Measurements from ENCODE around the gene NOL7. TPM values are rescaled to one million over a fixed set of nuclear protein-coding genes. Genes with fewer than 3 reads are reported as not detected.

Gene NOL7
- total RNA-seq, 1 experiment from 2014 or later: 75.9 TPM

DNA sequence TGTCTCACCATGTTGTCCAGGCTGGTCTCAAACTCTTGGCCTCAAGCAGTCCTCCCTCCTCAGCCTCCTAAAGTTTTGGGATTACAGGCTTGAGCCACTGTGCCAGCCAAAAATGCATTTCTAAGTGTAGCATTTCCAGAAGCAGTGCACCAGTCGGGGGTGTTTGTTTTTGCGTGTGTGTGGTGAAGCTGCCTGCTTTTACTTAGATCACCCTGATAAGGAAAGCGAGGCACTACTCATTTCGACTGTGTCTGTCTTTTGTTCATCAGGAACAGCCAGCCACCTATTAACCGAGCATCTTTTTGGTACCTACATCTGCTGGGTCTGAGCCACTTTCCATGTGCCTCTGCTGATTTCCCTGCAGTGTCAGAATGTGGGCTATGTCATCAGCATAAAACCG, 22.0 kb upstream of the NOL7 start:
- DNase-seq: no peak
- H3K27ac ChIP-seq: no peak overlapping the region
- no peak overlapping the region for H3K4me3 ChIP-seq
- H3K79me2 ChIP-seq (ENCODE audit: low read depth): no peaks in the 10 kb centered on the region
- H3K4me2 ChIP-seq: no peak overlapping the region
- no peaks in the 10 kb centered on the region for H3K9me3 ChIP-seq (ENCODE audit: insufficient read depth, low read depth)
- intact Hi-C loops (cut with micrococcal nuclease; ENCODE audit: unreplicated experiment): no loop called here
- H3K27me3 ChIP-seq (ENCODE audit: insufficient read depth, low read depth): no peaks in the 10 kb centered on the region
- TF ChIP-seq, protein P1, sequence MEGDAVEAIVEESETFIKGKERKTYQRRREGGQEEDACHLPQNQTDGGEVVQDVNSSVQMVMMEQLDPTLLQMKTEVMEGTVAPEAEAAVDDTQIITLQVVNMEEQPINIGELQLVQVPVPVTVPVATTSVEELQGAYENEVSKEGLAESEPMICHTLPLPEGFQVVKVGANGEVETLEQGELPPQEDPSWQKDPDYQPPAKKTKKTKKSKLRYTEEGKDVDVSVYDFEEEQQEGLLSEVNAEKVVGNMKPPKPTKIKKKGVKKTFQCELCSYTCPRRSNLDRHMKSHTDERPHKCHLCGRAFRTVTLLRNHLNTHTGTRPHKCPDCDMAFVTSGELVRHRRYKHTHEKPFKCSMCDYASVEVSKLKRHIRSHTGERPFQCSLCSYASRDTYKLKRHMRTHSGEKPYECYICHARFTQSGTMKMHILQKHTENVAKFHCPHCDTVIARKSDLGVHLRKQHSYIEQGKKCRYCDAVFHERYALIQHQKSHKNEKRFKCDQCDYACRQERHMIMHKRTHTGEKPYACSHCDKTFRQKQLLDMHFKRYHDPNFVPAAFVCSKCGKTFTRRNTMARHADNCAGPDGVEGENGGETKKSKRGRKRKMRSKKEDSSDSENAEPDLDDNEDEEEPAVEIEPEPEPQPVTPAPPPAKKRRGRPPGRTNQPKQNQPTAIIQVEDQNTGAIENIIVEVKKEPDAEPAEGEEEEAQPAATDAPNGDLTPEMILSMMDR (conservative IDR thresholded peaks at IDR 0.05): no peak
- TF ChIP-seq EZH2 (IDR thresholded peaks at IDR 0.05; ENCODE audit: low read depth): no peak
- no peaks in the 10 kb centered on the region for H3F3A ChIP-seq (ENCODE audit: insufficient read depth, low read depth)
- POLR2A ChIA-PET (ENCODE audit: unreplicated experiment): no interaction called here
- no TSS peak for BruUV-seq (replicated peaks)
- H4K20me1 ChIP-seq (ENCODE audit: insufficient read depth): no peaks in the 10 kb centered on the region
- H3K9me2 ChIP-seq (ENCODE audit: insufficient read depth): no peaks in the 10 kb centered on the region
- CTCF ChIA-PET: interaction anchor here (0.9 kb wide), 1 partner anchor 260 kb away, joined by 3 read pairs; no protein-coding TSS in a partner anchor
- H2AFZ ChIP-seq: no peak overlapping the region
- peaks cover 5% of the 10 kb centered on the region; the same call in 1 of the 2 replicates for H3K36me3 ChIP-seq (ENCODE audit: low read depth)
- H3K4me1 ChIP-seq (replicated peaks; ENCODE audit: insufficient read depth): no peaks in the 10 kb centered on the region

DNA sequence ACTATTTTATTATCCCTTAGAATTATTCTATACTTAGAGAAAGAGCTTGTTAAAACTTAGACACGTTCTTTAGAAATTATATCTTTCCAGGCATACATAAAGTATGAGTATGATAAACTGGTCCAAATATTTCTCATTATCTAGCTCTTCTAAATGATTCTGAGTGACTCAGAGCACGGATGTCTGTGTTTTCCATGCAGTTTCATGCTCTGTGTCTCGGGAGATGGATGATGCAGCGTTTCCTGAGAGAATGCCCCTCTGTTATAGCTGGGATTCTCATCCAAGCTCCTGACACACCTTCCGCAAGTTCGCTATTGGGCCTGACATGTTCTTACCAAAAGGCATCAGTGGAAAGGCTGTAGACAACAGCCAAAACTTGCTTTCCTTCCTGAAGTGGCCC, 21.4 kb upstream of the NOL7 start:
- ChIA-PET POLR2A (ENCODE audit: unreplicated experiment) (no interaction called here), CTCF (interaction anchor here (0.6 to 0.9 kb wide), 2 partner anchors 261 to 482 kb away, joined by 3 to 4 read pairs; no protein-coding TSS in a partner anchor)
- H3K36me3 ChIP-seq (ENCODE audit: low read depth): peaks cover 4% of the 10 kb centered on the region; the same call in 1 of the 2 replicates
- no peak for DNase-seq
- no peak for TF ChIP-seq EZH2 (IDR thresholded peaks at IDR 0.05; ENCODE audit: low read depth)
- TF ChIP-seq, protein P1 (conservative IDR thresholded peaks at IDR 0.05): no peak
- H3K9me3 ChIP-seq (ENCODE audit: insufficient read depth, low read depth): no peaks in the 10 kb centered on the region
- H3K27me3 ChIP-seq (ENCODE audit: insufficient read depth, low read depth): no peaks in the 10 kb centered on the region
- H3K4me2 ChIP-seq: no peak overlapping the region
- no peak overlapping the region for H3K4me3 ChIP-seq
- H3F3A ChIP-seq (ENCODE audit: insufficient read depth, low read depth): no peaks in the 10 kb centered on the region
- no peak overlapping the region for H3K27ac ChIP-seq
- intact Hi-C loops (cut with micrococcal nuclease; ENCODE audit: unreplicated experiment): no loop called here
- no peaks in the 10 kb centered on the region for H4K20me1 ChIP-seq (ENCODE audit: insufficient read depth)
- H3K79me2 ChIP-seq (ENCODE audit: low read depth): no peaks in the 10 kb centered on the region
- H3K4me1 ChIP-seq (replicated peaks; ENCODE audit: insufficient read depth): no peaks in the 10 kb centered on the region
- H3K9me2 ChIP-seq (ENCODE audit: insufficient read depth): no peaks in the 10 kb centered on the region
- BruUV-seq (replicated peaks): no TSS peak
- H2AFZ ChIP-seq: no peak overlapping the region

DNA sequence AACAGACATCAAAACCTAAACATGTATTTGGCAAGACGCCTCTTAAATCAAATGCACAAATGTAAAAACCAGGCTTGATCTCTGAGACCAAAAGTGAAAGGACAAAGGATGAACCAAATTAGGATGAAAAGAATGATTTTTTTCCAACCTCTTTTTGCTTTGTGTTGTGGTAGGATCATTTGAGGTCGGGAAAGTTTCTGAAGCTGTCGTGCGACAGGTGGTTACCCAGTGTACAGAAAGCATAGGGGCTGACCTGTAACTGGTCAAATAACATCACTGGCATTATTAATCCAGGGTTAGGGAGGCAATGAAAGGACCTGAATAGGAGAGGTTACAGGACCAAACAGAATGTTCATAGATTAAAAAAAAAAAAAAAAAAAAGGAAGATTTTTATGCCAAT, 18.1 kb upstream of the NOL7 start:
- ChIA-PET POLR2A (ENCODE audit: unreplicated experiment) (no interaction called here), CTCF (no interaction called here)
- Histone ChIP-seq H3K4me3 (no peak overlapping the region), H3K4me1 (replicated peaks; ENCODE audit: insufficient read depth) (no peaks in the 10 kb centered on the region), H3K9me2 (ENCODE audit: insufficient read depth) (no peaks in the 10 kb centered on the region), H3K27me3 (ENCODE audit: insufficient read depth, low read depth) (no peaks in the 10 kb centered on the region), H3F3A (ENCODE audit: insufficient read depth, low read depth) (no peaks in the 10 kb centered on the region), H2AFZ (no peak overlapping the region), H3K79me2 (ENCODE audit: low read depth) (no peaks in the 10 kb centered on the region), H4K20me1 (ENCODE audit: insufficient read depth) (no peaks in the 10 kb centered on the region), H3K27ac (no peak overlapping the region), H3K9me3 (ENCODE audit: insufficient read depth, low read depth) (no peaks in the 10 kb centered on the region), H3K36me3 (ENCODE audit: low read depth) (peaks cover 17% of the 10 kb centered on the region; the same call in 1 of the 2 replicates), H3K4me2 (no peak overlapping the region)
- DNase-seq: no peak
- no peak for TF ChIP-seq EZH2 (IDR thresholded peaks at IDR 0.05; ENCODE audit: low read depth)
- TF ChIP-seq, protein P1 (conservative IDR thresholded peaks at IDR 0.05): no peak
- intact Hi-C loops (cut with micrococcal nuclease; ENCODE audit: unreplicated experiment): loop anchor here (2.0 kb wide), 1 partner anchor 58 kb away; no protein-coding TSS in a partner anchor
- no TSS peak for BruUV-seq (replicated peaks)

All from PC-9 (cell line).